Esophagus squamous epithelium (tissue), 4 donors: ENCODE measurements around the gene MSH3.

Experiments
- CTCF ChIP-seq, 6 experiments: fragments of 450-650 bp in 4 of 6; fragments of 200-600 bp in 2 of 6; sonication (generic) in 2 of 6; IDR thresholded peaks; one replicate each; pipeline ENCODE4 v1.5.1; 2016 to 2019; ENCODE audit warnings: antibody characterized with exemption in 6 of 6, mild to moderate bottlenecking in 4 of 6, moderate library complexity in 4 of 6
- POLR2A ChIP-seq, 4 donors: fragments of 450-650 bp; IDR thresholded peaks; one replicate each; pipeline ENCODE4 v1.6.1; 2017; ENCODE audit warnings: antibody characterized with exemption in 4 of 4, mild to moderate bottlenecking in 4 of 4, moderate library complexity in 3 of 4

- TF ChIP-seq POLR2A (IDR thresholded peaks at IDR 0.05): no peak
- TF ChIP-seq CTCF (IDR thresholded peaks at IDR 0.05): no peak
Measured at GRCh38 chr5:80667384-80667783, 12.9 kb downstream of the MSH3 start.
